Measurements from ENCODE around the gene SELENOS.
"Not testable (repeated sequence)": the region's sequence is repeated elsewhere in the genome, so short reads cannot be mapped to it uniquely, and the experiment has no call there.

Gene SELENOS

GRCh38 chr15:101303408-101303807, 26.1 kb upstream of the SELENOS start:
- DNase-seq (ENCODE audit: low read depth), result no peak
- no peak for TF ChIP-seq CTCF (conservative IDR thresholded peaks at IDR 0.05; ENCODE audit: low read depth, low read length)
- H3K4me3 ChIP-seq (ENCODE audit: low read length), result no peak overlapping the region

GRCh38 chr15:101296418-101297405, 19.4 kb upstream of the SELENOS start:
- no peak overlapping the region for H3K4me3 ChIP-seq (ENCODE audit: low read length)
- no peak for TF ChIP-seq CTCF (conservative IDR thresholded peaks at IDR 0.05; ENCODE audit: low read depth, low read length)
- no peak for DNase-seq (ENCODE audit: low read depth)

- no peak for TF ChIP-seq CTCF (conservative IDR thresholded peaks at IDR 0.05; ENCODE audit: low read depth, low read length)
- peak overlapping the region; percentile 76 for H3K4me3 ChIP-seq (ENCODE audit: low read length)
- no peak for DNase-seq (ENCODE audit: low read depth)
Observed at GRCh38 chr15:101295607-101296161, 18.4 kb upstream of the SELENOS start.

DNA sequence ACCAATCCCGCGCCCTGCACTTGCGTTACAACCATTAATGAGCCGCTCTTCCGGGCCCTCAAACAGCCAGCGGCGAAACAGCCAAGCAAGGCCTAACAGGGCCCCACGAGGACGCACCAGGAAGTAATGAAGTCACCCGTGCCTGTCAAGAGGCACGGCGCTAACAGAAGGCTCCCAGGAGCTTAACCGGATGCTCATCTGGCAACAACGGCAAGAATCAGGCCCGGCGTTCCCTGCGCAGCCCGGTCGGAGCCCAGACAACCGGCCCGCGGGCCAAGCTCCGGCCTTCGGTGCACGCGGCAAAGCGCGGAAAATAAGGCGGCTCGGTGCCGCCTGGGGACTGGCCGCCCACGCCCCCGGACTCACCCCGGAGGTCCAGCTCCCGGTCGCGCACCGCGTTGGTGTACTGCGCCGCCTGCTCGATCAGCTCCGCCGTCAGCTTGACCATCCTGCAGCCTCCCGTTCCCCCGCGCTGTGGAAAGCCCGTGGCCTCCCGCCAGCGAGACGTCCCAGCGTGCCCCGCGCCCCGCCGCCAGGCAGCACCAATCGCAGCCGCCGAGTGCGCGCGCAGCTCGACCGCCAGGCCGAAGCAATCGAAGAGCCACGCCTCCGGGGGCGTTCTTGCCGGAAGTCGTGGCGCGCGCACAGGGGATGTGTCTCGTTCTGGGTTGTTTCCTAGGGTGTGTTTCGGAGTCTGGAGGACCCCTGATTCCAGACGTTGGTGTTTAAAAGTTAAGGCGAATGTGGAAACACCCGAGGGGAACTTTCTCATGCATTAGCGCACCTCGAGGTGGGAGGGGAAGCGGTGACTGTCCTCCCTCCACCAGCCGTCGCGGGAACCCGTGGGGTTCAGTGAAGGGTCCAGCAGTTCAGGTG, 17.7 kb upstream of the SELENOS start, which contains the start of gene SNRPA1:
SNRPA1 (minus strand) TSS at position 518 of the 876 bp plus-strand sequence; CDS start at position 448, 70 bp downstream.
- peak within 1 kb of the TSS; percentile 76 for H3K4me3 ChIP-seq (ENCODE audit: low read length)
- TF ChIP-seq CTCF (conservative IDR thresholded peaks at IDR 0.05; ENCODE audit: low read depth, low read length), result no peak

GRCh38 chr15:101293122-101293521, 15.8 kb upstream of the SELENOS start:
- TF ChIP-seq CTCF (conservative IDR thresholded peaks at IDR 0.05; ENCODE audit: low read depth, low read length), result no peak
- DNase-seq (ENCODE audit: low read depth), result no peak
- H3K4me3 ChIP-seq (ENCODE audit: low read length), result peak overlapping the region; percentile 76

More for the DNA sequence above, 17.7 kb upstream of the SELENOS start, which contains the start of gene SNRPA1:
- peak; percentile 75 for DNase-seq (ENCODE audit: low read depth)

DNA sequence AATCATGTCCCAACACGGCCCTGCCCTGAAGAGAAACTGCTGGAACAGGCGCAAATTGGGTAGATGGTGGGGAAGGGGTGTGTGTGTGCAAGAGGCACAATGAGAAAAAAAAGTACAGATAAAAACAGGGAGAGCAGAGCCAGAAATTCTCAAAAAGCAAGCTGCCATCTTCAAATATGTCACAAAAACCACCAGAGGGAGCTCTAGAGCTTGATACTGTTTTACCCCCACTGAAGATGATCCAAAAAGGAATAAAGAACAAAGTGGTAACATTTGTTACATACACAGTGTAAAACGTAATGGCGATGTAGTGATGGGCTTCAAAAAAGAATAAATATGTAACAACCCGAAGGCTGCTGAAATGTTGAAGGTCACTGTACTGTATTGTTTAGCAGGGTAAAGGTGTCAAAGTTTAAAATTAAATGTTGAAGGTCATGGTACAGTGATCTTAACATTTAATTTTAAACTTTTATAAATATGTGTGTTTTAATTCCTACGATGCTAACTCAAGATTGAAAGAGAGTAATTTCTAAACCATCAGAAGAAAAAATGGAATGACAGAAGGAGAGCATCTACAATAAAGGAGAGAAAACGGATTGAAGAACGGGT, 11.7 kb upstream of the SELENOS start:
- TF ChIP-seq CTCF (conservative IDR thresholded peaks at IDR 0.05; ENCODE audit: low read depth, low read length), result peak; percentile 75
- no peak for DNase-seq (ENCODE audit: low read depth)
- no peak overlapping the region for H3K4me3 ChIP-seq (ENCODE audit: low read length)

DNA sequence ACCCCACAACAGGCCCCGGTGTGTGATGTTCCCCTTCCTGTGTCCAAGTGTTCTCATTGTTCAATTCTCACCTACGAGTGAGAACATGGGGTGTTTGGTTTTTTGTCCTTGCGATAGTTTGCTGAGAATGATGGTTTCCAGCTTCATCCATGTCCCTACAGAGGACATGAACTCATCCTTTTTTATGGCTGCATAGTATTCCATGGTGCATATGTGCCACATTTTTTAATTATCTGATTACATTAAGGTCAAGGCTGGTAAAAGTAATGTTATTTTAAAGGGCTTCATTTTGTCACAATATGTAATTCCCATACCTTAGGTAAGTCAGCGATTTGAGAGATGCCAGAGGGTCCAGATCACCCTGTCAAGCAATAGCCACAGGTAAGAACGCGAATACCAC, 10.1 kb upstream of the SELENOS start:
- DNase-seq (ENCODE audit: low read depth), result not testable (repeated sequence)

More for the DNA sequence above, 10.1 kb upstream of the SELENOS start:
- H3K4me3 ChIP-seq (ENCODE audit: low read length), result not testable (repeated sequence)

All from retinal pigment epithelial cell (primary cell).